ENCODE results near the gene BPIFA2. TPM values are rescaled to one million over a fixed set of nuclear protein-coding genes. Genes with fewer than 3 reads are reported as not detected.

Gene BPIFA2
- total and polyA plus RNA-seq, 2 of the 4 experiments (the other 2 are of a cell fraction): not detected

DNA sequence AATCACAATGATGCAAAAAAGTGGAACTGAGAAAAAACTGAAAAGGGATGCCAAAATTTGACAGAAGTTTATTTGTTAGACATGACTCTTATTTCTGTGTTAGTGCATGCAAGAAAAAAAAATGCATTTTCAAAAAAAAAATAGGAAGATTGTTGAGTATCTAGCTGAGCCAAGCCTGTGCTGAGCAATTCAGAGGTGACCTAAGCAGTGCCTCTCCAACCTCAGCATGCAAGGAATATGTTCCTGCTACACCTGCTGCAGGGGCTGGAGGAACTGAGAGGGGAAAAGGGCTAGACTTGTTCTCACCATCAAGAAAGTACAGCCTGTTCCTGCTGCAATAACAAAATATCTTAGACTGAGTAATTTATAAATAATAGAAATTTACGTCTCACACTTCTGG is 24.0 kb downstream of the BPIFA2 start:
- H3K9me3 ChIP-seq (ENCODE audit: control insufficient read depth, insufficient read depth, low read length): no peaks in the 10 kb centered on the region
- intact Hi-C loops (cut with micrococcal nuclease): no loop called here
- H3K4ac ChIP-seq (ENCODE audit: low read depth, low read length): no peak overlapping the region
- in situ Hi-C loops (cut with MboI; ENCODE audit: low sequenced_read_pairs): no loop called here
- H4K91ac ChIP-seq (ENCODE audit: insufficient read depth, low read depth, low read length): no peak overlapping the region
- H3K14ac ChIP-seq (replicated peaks; ENCODE audit: low read depth, low read length): no peak overlapping the region
- H2AFZ ChIP-seq (replicated peaks; ENCODE audit: low read length, poor library complexity): no peak overlapping the region
- no peak overlapping the region for H2BK120ac ChIP-seq (ENCODE audit: low read depth, low read length)
- no TSS peak for BruUV-seq (replicated peaks)
- no CpG with 5 or more reads among the region's 1 CpG for WGBS, 2 experiments (ENCODE audit: extremely low coverage in 2 of 2, insufficient read length in 1 of 2)
- no peak overlapping the region for H2AK9ac ChIP-seq (replicated peaks; ENCODE audit: low read depth, low read length, poor library complexity)
- ATAC-seq (ENCODE audit: low read depth) (no peak), DNase-seq (no peak)
- no peak overlapping the region for H3K9ac ChIP-seq (ENCODE audit: low read depth, low read length)
- no peaks in the 10 kb centered on the region for H3K27me3 ChIP-seq (ENCODE audit: control insufficient read depth, insufficient read depth, low read length)
- H3K4me1 ChIP-seq (ENCODE audit: control insufficient read depth, insufficient read depth, low read length): no peaks in the 10 kb centered on the region
- H3K27ac ChIP-seq (ENCODE audit: insufficient read depth, low read length): no peak overlapping the region
- dilution Hi-C loops (cut with HindIII; ENCODE audit: low sequenced_read_pairs, unreplicated experiment): no loop called here
- H3K4me2 ChIP-seq (ENCODE audit: low read depth, low read length): no peak overlapping the region
- H3K4me3 ChIP-seq (ENCODE audit: insufficient read depth, low read depth, low read length): no peak overlapping the region
- no peaks in the 10 kb centered on the region for H4K20me1 ChIP-seq (ENCODE audit: insufficient read depth, low read length)
- no peak overlapping the region for H4K8ac ChIP-seq (ENCODE audit: low read depth in 2 of 2, low read length in 2 of 2)
- H3K79me1 ChIP-seq (ENCODE audit: low read depth in 1 of 2, low read length in 2 of 2): no peaks in the 10 kb centered on the region
- CTCF ChIA-PET: no interaction called here
- no peak overlapping the region for H2BK5ac ChIP-seq (ENCODE audit: low read depth, low read length, poor library complexity, severe bottlenecking)
- no peak overlapping the region for H2BK15ac ChIP-seq (ENCODE audit: low read depth, low read length)
- H4K5ac ChIP-seq (ENCODE audit: low read depth, low read length): no peak overlapping the region
- POLR2A ChIA-PET (ENCODE audit: unreplicated experiment): interaction anchor here (0.7 kb wide), 1 partner anchor 448 kb away, joined by 10 read pairs; no protein-coding TSS in a partner anchor
- no peak overlapping the region for H3K18ac ChIP-seq (ENCODE audit: low read depth, low read length)
- no peaks in the 10 kb centered on the region for H3K9me1 ChIP-seq (ENCODE audit: insufficient read depth, low read length)
- no peak overlapping the region for H3K23ac ChIP-seq (ENCODE audit: low read depth, low read length)
- no peaks in the 10 kb centered on the region for H3K36me3 ChIP-seq (ENCODE audit: control insufficient read depth, insufficient read depth, low read length)
- no peak for TF ChIP-seq CEBPB (IDR thresholded peaks at IDR 0.05; ENCODE audit: low read depth, low read length)
- no peak for TF ChIP-seq NFE2L2 (IDR thresholded peaks at IDR 0.05; ENCODE audit: low read depth, low read length)
- no peak for TF ChIP-seq RCOR1 (IDR thresholded peaks at IDR 0.05; ENCODE audit: insufficient replicate concordance, low read length)
- no peak overlapping the region for H3K56ac ChIP-seq (ENCODE audit: extremely low read depth, insufficient read depth, low read length)
- no peak overlapping the region for H2AK5ac ChIP-seq (ENCODE audit: low read depth, low read length)
- no peak overlapping the region for H2BK20ac ChIP-seq (ENCODE audit: low read depth, low read length)

Data from IMR-90 (cell line).